HL-60/S4 treated with phorbol 12-myristate 13-acetate at 8.2 ng/mL for 4 days and 3 days (cell line): ENCODE measurements around the gene MAPKAPK3.
"Not testable (repeated sequence)": the region's sequence is repeated elsewhere in the genome, so short reads cannot be mapped to it uniquely, and the experiment has no call there.

Experiments used
- in situ Hi-C: fragments of 300-500 bp; cut with MboI; formaldehyde crosslinking; loops from 2 replicates; pipeline ENCODE4 v1.15.0; 2022; ENCODE audit warnings: low sequenced_read_pairs

MAPKAPK3 gene

GRCh38 chr3:50651445-50651844 is 34.5 kb downstream of the MAPKAPK3 start:
- in situ Hi-C loops: no loop called here

- in situ Hi-C loops: no loop called here
Observed at GRCh38 chr3:50651920-50652529, 35.1 kb downstream of the MAPKAPK3 start.

GRCh38 chr3:50652709-50653108 is 35.8 kb downstream of the MAPKAPK3 start:
- in situ Hi-C loops: no loop called here

- in situ Hi-C loops: no loop called here
Observed at GRCh38 chr3:50653937-50654595, 37.1 kb downstream of the MAPKAPK3 start.

GRCh38 chr3:50655009-50655830 is 38.3 kb downstream of the MAPKAPK3 start:
- in situ Hi-C loops: no loop called here

GRCh38 chr3:50656417-50657195 is 39.7 kb downstream of the MAPKAPK3 start:
- in situ Hi-C loops: no loop called here

GRCh38 chr3:50657407-50657806 is 40.5 kb downstream of the MAPKAPK3 start:
- in situ Hi-C loops: no loop called here

- in situ Hi-C loops: no loop called here
Observed at GRCh38 chr3:50657816-50658215, 40.9 kb downstream of the MAPKAPK3 start.

GRCh38 chr3:50658416-50658815 is 41.5 kb downstream of the MAPKAPK3 start:
- in situ Hi-C loops: no loop called here

GRCh38 chr3:50658831-50659230 is 41.9 kb downstream of the MAPKAPK3 start:
- in situ Hi-C loops: no loop called here

GRCh38 chr3:50660386-50660785 is 43.4 kb downstream of the MAPKAPK3 start:
- in situ Hi-C loops: no loop called here

- in situ Hi-C loops: no loop called here
Observed at GRCh38 chr3:50661321-50661837, 44.4 kb downstream of the MAPKAPK3 start.

- in situ Hi-C loops: no loop called here
Observed at GRCh38 chr3:50662408-50662807, 45.5 kb downstream of the MAPKAPK3 start.

- in situ Hi-C loops: no loop called here
Observed at GRCh38 chr3:50665081-50665840, 48.3 kb downstream of the MAPKAPK3 start.

- in situ Hi-C loops: not testable (repeated sequence)
Observed at GRCh38 chr3:50665841-50666115, 48.8 kb downstream of the MAPKAPK3 start.

- in situ Hi-C loops: no loop called here
Observed at GRCh38 chr3:50666837-50667236, 49.9 kb downstream of the MAPKAPK3 start.

GRCh38 chr3:50671331-50671730 is 54.4 kb downstream of the MAPKAPK3 start:
- in situ Hi-C loops: no loop called here

GRCh38 chr3:50672656-50673055 is 55.7 kb downstream of the MAPKAPK3 start:
- in situ Hi-C loops: no loop called here

GRCh38 chr3:50673931-50674330 is 57.0 kb downstream of the MAPKAPK3 start:
- in situ Hi-C loops: no loop called here
